Fibroblast of the aortic adventitia (primary cell): ENCODE data around the gene ARMC7. TPM values are rescaled to one million over a fixed set of nuclear protein-coding genes. Genes with fewer than 3 reads are reported as not detected.
A peak's percentile ranks its signal among the peaks of the same experiment; 100 is the strongest.
"Not testable (repeated sequence)": the region's sequence is repeated elsewhere in the genome, so short reads cannot be mapped to it uniquely, and the experiment has no call there.

Experiments used
- DNase-seq: peaks from one replicate; pipeline ENCODE4 v3.0.0-alpha.2; 2010; ENCODE audit warnings: low read depth
- H3K4me3 ChIP-seq: 2 replicates; pipeline ENCODE4 v1.5.1; 2011; ENCODE audit warnings: low read depth, mild to moderate bottlenecking, control low read depth, low read length, moderate library complexity
- CTCF ChIP-seq: IDR thresholded peaks from 2 replicates; pipeline ENCODE4 v1.5.1; 2011; ENCODE audit warnings: mild to moderate bottlenecking, low read length, control low read depth, inconsistent platforms; ENCODE audit not compliant: insufficient read depth
- total RNA-seq: library from RNA; depleted of rRNA; stranded (reverse); fragments of >200 nt; gene quantifications from 2 replicates; pipeline ENCODE4 v1.2.3, GENCODE V29; 2012; ENCODE audit warnings: low replicate concordance

ARMC7 gene
- total RNA-seq, 1 donor: 3.4 TPM

- no peak for TF ChIP-seq CTCF
- DNase-seq: no peak
- H3K4me3 ChIP-seq: no peak overlapping the region
Measured at GRCh38 chr17:75155191-75155601, 45.4 kb downstream of the ARMC7 start.

- not testable (repeated sequence) for DNase-seq, H3K4me3 ChIP-seq
Measured at GRCh38 chr17:75158480-75158879, 48.7 kb downstream of the ARMC7 start.

- TF ChIP-seq CTCF: no peak
- DNase-seq: peak; percentile 37
- no peak overlapping the region for H3K4me3 ChIP-seq
Measured at GRCh38 chr17:75159196-75160031, 49.6 kb downstream of the ARMC7 start.

GRCh38 chr17:75160211-75160610 is 50.4 kb downstream of the ARMC7 start:
- no peak for DNase-seq
- no peak for TF ChIP-seq CTCF
- no peak overlapping the region for H3K4me3 ChIP-seq

GRCh38 chr17:75163074-75163473 is 53.3 kb downstream of the ARMC7 start:
- no peak for TF ChIP-seq CTCF
- DNase-seq: no peak
- H3K4me3 ChIP-seq: no peak overlapping the region

GRCh38 chr17:75164606-75165005 is 54.8 kb downstream of the ARMC7 start:
- H3K4me3 ChIP-seq, DNase-seq: not testable (repeated sequence)

GRCh38 chr17:75168998-75169397 is 59.2 kb downstream of the ARMC7 start:
- H3K4me3 ChIP-seq: no peak overlapping the region
- no peak for DNase-seq
- TF ChIP-seq CTCF: no peak

GRCh38 chr17:75173526-75173925 is 63.8 kb downstream of the ARMC7 start:
- TF ChIP-seq CTCF: no peak
- H3K4me3 ChIP-seq: no peak overlapping the region
- no peak for DNase-seq
